HG02571 (cell line): ENCODE measurements around the gene PHC3.

Experiments used
- ATAC-seq: cut with Tn5 transposase; IDR thresholded peaks from one replicate; pipeline ENCODE4 v1.9.1; 2021; ENCODE audit warnings: mild to moderate bottlenecking, moderate library complexity; ENCODE audit not compliant: unreplicated experiment

The PHC3 gene

GRCh38 chr3:170046269-170047132, 135.0 kb downstream of the PHC3 start:
- no peak for ATAC-seq

GRCh38 chr3:170044795-170045244, 136.7 kb downstream of the PHC3 start:
- ATAC-seq = peak; percentile 64

DNA sequence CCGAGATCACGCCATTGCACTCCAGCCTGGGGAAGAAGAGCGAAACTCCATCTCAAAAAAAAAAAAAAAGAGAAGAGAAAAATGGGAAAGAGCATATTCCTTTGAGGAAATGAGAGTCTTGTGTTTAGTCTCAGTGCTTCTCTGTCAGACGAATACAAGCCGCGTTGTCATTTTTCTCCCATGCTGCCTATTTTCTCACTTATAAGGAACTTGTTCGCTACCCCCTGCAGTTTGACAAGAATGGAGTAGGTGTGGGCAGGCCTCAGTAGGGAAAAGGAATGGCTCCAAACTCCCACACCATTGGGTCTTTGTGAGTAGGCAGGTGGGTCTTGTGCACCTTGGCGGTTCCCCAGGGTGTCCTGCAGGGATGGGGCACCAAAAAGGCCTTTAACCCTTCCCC, 137.3 kb downstream of the PHC3 start:
- ATAC-seq = no peak

GRCh38 chr3:170043506-170043905, 138.0 kb downstream of the PHC3 start:
- no peak for ATAC-seq

DNA sequence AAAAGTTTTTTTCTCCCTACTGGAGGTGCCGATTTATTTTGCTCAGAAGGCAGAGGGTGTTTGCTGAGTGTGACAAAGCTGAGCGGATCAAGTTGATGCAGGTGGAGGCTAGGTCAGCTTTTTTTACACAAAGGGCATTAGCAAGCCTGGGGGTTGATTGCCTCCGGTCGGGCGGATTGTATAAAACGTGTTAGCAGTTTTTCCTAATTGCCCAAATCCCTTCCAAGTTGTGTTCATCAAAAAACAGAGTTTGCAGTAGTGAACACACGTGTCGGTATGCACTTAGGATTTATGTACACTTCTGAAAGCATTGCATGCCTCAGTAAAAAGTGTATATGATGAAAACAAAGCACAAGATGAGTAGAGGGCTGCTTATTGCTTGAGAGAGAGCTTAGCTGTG, 141.1 kb downstream of the PHC3 start:
- no peak for ATAC-seq

- ATAC-seq = peak; percentile 15
These were observed 143.0 kb downstream of the PHC3 start for GRCh38 chr3:170038434-170039110.
